KBM-7 (cell line): ENCODE results near the gene SLC45A3.

Experiments used
- DNase-seq: peaks from one replicate; pipeline ENCODE4 v3.0.0-alpha.2; 2015
- in situ Hi-C: fragments of 300-500 bp; cut with MboI; formaldehyde crosslinking; loops from 2 replicates; pipeline ENCODE4 v1.14.3; 2020; ENCODE audit warnings: low sequenced_read_pairs, low pct_unique_long_range_greater_than_20kb, mixed read lengths

The SLC45A3 gene

GRCh38 chr1:205701891-205702290 lies 21.6 kb upstream of the SLC45A3 start:
- in situ Hi-C loops = no loop called here
- no peak for DNase-seq

GRCh38 chr1:205701420-205701819 lies 21.1 kb upstream of the SLC45A3 start:
- DNase-seq = no peak
- in situ Hi-C loops = no loop called here

GRCh38 chr1:205700865-205701401 lies 20.6 kb upstream of the SLC45A3 start:
- in situ Hi-C loops = no loop called here
- DNase-seq = peak; percentile 60

- in situ Hi-C loops = no loop called here
- DNase-seq = no peak
These were observed 19.1 kb upstream of the SLC45A3 start for GRCh38 chr1:205699416-205699815.

GRCh38 chr1:205698921-205699320 lies 18.6 kb upstream of the SLC45A3 start:
- no peak for DNase-seq
- in situ Hi-C loops = no loop called here

- peak; percentile 65 for DNase-seq
- in situ Hi-C loops = no loop called here
These were observed 13.2 kb upstream of the SLC45A3 start for GRCh38 chr1:205693421-205693991.

- DNase-seq = peak; percentile 43
- in situ Hi-C loops = no loop called here
These were observed 12.1 kb upstream of the SLC45A3 start for GRCh38 chr1:205692423-205692822.

- DNase-seq = no peak
- in situ Hi-C loops = no loop called here
These were observed 9.9 kb upstream of the SLC45A3 start for GRCh38 chr1:205690122-205690756.

- in situ Hi-C loops = no loop called here
- no peak for DNase-seq
These were observed 9.2 kb upstream of the SLC45A3 start for GRCh38 chr1:205689479-205689878.

GRCh38 chr1:205688171-205689080 lies 8.1 kb upstream of the SLC45A3 start:
- DNase-seq = no peak
- in situ Hi-C loops = no loop called here

- in situ Hi-C loops = no loop called here
- DNase-seq = no peak
These were observed 6.9 kb upstream of the SLC45A3 start for GRCh38 chr1:205687242-205687641.

GRCh38 chr1:205681364-205681763 lies 1.1 kb upstream of the SLC45A3 start:
- no peak for DNase-seq
- in situ Hi-C loops = no loop called here

GRCh38 chr1:205678286-205679111 lies 1.8 kb downstream of the SLC45A3 start:
- DNase-seq = peak; percentile 40
- in situ Hi-C loops = no loop called here

- DNase-seq = peak; percentile 33
- in situ Hi-C loops = no loop called here
These were observed 3.1 kb downstream of the SLC45A3 start for GRCh38 chr1:205677167-205677566.

- in situ Hi-C loops = no loop called here
- no peak for DNase-seq
These were observed 3.7 kb downstream of the SLC45A3 start for GRCh38 chr1:205676597-205676996.

GRCh38 chr1:205676002-205676401 lies 4.3 kb downstream of the SLC45A3 start:
- no peak for DNase-seq
- in situ Hi-C loops = no loop called here

- no peak for DNase-seq
- in situ Hi-C loops = no loop called here
These were observed 5.1 kb downstream of the SLC45A3 start for GRCh38 chr1:205675247-205675646.

GRCh38 chr1:205672970-205673369 lies 7.3 kb downstream of the SLC45A3 start:
- in situ Hi-C loops = no loop called here
- no peak for DNase-seq

GRCh38 chr1:205672395-205672889 lies 7.9 kb downstream of the SLC45A3 start:
- DNase-seq = no peak
- in situ Hi-C loops = no loop called here
